NCI-H446 (cell line): ENCODE data around the gene G6PC3.
"Not testable (repeated sequence)": the region's sequence is repeated elsewhere in the genome, so short reads cannot be mapped to it uniquely, and the experiment has no call there.

Experiments
- DNase-seq, 2 experiments: peaks; one replicate each; lab custom pipeline; 2025; lab: John Stamatoyannopoulos, UW

The G6PC3 gene

DNA sequence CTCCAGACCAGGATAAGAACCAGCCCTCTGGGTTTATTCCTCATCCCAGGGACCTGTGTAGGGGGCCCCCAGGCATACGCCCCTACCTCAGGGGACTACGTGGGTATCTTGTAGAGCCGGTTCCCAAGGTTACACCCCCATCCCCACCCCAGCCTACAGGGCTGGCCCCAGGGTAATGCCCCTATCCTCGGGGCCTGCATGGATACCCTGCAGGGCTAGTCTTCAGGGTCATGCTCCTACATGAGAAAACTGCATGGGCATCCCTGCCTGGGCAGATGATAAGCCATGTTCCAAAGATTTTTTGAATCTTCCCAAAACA lies 38.7 kb downstream of the G6PC3 start:
- DNase-seq = no peak

DNA sequence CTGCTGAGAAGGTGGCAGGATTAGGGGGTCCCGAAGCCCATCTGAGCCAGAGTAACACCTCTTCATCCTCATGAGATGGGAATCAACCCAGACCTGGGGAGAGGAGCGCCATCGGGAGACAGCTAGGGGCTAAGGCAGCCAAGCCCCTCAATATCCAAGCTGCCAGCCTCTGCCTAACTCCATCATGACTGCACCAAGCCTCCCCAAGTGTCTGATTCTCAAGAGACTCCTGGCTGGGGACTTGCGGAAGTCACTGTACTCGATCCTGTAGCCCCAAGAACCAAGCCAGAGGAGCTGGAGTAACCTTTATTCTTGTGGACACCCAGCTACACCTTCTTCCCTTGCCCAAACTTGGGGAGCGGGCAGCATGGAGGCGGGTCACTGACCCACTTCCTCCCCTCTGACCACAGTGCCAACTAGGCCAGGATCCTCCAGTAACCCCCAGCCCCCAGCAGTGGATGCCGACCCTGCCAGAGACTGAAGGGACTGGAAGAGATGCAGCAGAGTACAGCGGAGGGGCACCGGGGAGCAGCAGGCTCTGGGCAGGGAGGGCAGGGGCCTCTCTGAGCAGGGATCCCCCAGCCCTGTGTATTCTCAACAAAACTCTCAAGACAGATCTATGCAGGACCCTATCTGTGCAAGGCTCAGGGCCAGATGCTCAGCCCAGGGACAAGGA lies 39.6 kb downstream of the G6PC3 start:
- DNase-seq = no peak

DNA sequence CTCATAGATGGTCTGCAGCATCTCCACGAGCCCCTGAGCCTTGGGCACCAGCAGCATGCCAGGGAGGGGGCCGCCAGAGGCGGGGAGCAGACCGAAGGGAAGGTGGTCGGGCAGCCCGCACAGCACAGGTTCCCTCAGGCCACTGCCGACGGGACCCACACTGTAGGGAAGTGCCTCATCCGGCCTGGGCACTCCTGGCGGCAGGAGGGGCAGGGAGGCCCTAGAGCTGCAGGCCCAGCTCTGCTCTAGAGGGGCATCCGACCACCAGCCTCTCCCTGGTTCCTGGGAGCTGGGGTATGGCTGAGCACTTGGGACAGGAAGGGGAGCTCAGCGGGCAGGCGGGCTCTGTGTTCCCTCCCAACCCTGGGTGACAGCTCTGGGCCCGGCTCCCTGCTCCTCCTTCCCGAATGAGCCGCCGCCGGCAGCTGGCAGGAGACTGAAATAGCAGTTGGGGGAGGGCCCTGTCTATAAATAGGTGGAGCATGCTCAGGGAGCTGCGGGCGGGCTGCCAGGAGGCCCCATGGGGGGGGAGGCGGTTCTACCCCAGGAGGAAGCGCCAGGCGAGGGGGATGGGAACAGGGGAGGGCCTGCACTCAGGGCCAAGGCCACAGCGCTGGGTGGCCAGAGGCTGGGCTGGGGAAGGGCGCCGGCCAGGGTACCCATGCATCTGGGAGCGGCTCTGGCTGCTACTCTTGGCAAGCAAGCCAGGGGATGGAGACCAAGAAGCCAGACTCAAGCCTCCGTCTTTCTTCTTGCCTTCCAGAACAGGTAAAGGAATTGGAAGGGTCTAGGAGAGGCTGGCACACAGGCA lies 40.5 kb downstream of the G6PC3 start:
- peak; percentile 78 to 93 for DNase-seq

DNA sequence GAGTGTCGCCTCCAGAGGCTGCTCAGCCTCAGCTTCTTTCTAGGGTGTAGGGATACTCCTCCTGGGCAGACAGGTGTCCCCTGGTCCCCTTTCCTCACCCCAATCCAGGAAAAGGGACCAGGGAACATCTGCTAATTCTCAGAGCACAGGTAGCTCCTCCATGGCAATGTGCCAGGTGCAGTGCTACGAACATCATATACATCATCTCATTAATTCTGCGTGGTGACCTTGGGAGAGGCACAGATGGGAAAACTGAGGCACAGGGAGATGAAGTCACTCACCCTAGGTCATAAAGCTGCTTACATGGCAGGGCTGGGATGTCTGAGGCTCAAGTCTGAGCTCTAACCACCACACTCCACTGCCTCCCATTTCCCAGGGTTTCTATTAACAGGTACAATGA lies 41.2 kb downstream of the G6PC3 start:
- no peak for DNase-seq

DNA sequence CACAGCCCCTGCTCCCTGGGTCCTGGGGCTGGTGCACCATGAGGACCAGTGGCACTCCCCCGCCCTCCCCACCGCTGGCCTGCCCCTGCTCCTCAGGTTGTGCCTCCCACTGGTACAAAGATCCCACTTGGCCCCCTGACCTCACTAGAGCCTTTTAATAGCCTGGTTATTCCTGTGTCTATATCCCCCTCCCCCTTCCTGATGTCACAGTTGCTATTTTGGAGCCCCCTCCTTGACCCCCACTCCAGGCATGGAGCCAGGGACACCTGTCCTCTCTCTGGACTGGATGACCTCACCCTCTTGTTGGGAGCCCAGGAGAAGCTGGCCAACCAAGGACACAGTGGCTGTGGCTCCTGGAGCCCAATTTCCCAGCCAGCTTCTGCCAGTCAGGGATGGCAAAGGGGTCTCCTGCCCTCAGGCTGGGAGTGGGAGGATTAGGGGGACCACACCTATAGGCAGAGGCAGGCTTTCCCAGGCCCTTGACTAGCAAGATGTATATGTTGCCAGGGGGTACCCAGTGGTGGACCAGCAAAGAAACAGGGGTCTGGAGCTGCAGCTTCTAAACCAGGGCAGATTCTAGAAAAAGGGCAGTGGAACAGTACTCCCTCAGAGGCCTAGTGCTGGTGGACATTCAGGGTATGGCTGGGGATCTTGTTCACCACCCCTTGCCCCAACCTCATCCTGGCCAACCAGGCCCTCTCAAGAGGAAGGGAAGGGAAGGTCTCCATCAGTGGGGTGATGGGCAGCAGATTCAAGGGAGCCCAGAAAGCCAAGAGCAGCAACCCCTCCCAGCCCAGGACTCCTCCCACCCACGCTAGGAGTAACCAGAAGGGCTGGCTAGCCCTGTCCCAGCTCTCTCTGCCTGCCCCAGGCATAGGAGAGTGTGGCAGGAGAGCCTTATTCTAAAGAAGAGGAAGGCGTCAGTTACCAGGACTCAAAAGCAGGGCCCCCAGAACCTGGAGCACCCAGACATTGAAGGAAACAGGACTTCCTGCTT lies 42.0 kb downstream of the G6PC3 start:
- no peak for DNase-seq

DNA sequence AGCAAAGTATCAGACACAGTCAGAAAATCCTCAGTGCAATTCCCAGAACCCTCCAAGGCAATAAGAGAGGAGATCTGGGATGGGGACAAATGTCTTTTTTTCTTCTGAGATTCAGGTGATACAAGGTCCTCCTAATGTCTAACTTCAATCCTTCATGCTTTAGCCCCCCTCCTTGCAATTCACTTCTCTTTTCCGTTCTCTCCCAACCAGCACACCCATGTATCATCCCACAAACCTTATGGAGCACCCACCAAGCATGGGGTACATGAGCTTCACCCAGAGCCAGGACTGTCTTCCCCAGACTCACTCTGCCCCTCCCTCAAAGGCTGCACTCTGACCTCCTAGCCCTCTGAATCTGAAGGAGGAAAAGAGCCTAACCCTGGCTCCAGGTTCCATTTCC lies 42.8 kb downstream of the G6PC3 start:
- no peak for DNase-seq

- DNase-seq = no peak
These were observed 43.6 kb downstream of the G6PC3 start for GRCh38 chr17:44113868-44114840.

DNA sequence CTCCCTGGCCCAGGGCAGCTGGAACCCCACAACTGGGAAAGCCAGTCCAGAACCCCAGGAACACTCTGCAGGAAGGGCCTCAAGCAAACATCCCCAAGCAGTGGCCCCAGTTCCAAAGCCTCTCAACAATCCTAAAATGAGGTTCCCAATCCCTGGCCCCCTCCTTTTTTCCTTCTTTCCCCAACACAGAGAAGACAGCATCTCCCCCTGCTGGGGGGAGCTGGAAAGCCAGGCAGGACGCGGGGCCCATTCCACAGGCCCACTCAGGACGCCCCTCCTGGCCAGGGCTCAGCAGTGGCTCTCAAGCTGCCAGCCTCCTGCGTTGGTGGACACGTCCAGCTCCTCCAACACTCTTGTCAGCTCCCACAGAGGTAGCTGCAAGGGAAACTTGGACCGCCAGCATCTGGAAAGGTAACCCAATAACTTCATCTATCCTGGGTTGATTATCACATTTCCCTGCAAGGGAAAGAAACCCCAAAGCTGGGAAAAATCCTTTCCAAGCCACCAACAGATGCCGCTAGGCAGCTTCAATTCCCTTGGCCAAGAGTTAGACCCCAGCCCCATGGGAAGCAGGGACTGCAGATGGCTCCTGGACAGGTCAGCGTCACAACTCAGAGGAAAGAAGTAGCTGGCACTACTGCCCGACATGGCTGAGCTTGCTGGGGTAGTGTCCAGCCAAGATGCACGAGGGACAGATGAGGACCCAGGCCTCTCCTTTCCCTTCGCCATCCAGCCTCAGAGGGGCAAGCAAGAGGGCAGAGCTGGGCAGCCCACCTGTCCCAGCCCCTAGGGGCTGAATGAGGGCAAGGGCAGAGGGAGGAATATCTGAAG lies 45.3 kb downstream of the G6PC3 start:
- no peak for DNase-seq

DNA sequence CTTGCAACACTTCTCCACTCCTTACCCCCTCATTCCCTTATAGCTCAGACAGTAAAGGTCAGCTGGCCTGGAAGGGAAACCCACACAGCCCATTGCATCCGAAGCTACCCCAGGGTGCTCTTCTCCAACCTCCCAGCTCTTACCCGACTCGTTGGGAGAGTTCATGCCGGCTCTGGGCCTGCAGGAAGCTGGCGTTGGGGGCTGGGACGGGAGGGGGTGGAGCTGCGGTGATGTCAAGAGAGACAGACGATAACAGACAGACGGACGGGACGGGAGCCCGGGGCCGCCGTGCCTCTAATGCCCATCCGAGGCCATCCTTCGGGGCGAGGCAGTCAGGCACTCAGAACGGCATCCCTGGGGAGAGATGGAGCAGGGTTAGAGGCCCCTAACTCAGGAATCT lies 46.8 kb downstream of the G6PC3 start:
- no peak for DNase-seq

- no peak for DNase-seq
These were observed 48.0 kb downstream of the G6PC3 start for GRCh38 chr17:44118427-44119050.

- DNase-seq = no peak
These were observed 48.5 kb downstream of the G6PC3 start for GRCh38 chr17:44119062-44119461.

- no peak for DNase-seq
These were observed 49.3 kb downstream of the G6PC3 start for GRCh38 chr17:44119798-44120197.

GRCh38 chr17:44120281-44120680 lies 49.7 kb downstream of the G6PC3 start:
- DNase-seq = not testable (repeated sequence)

DNA sequence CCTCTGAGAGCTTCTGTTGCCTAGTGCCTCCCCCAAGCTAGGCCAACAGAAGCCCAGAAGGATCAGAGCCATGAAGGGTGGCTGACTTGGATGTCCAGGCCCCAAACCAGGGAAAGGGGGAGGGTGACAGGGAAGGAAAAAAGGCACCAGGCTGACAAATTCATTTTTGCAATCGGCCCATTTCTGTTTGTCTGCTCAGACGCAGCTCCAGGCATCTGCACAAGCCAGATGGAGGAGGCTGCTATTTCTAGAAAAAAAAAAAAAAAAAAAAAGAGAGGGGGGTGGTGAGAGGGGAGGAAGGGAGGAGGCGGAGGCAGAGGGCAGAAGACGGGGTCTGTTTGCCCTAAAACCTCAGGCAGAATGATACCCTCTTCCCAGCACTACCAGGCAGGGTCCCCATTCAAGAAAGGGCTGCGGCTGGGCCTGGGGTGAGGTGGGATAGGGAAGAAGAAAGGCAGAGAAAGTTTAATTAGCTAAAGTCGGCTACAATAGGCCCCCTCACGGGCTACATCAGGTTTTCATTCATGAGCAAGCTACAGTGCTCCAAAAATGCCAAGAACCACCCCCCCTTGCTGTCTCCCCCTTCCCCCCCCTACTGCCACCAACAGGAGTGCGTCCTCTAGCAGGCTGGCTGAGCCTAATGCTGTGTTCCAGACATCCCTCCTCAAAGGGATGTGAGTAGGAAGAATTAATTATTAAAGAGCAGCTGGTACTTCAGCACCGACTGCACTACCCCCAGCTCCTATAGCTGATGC lies 50.5 kb downstream of the G6PC3 start:
- peak in 1 of 2 experiments; percentile 26 for DNase-seq

- no peak for DNase-seq
These were observed 51.7 kb downstream of the G6PC3 start for GRCh38 chr17:44121997-44122815.

GRCh38 chr17:44122816-44123355 lies 52.4 kb downstream of the G6PC3 start:
- no peak for DNase-seq

GRCh38 chr17:44123356-44124117 lies 53.0 kb downstream of the G6PC3 start, which contains the start of gene HDAC5:
Gene HDAC5, minus strand, starts transcription at chr17:44123641. Its CDS starts 6,126 bp downstream, at chr17:44117515.
- DNase-seq = peak; percentile 89 to 95
